Body of pancreas (tissue), 4 donors: Measurements from ENCODE around the gene TM7SF3. TPM values are rescaled to one million over a fixed set of nuclear protein-coding genes. Genes with fewer than 3 reads are reported as not detected.
"Not testable (repeated sequence)": the region's sequence is repeated elsewhere in the genome, so short reads cannot be mapped to it uniquely, and the experiment has no call there.

Experiments used
- ATAC-seq: fragments of 150-250 bp; one replicate; pipeline ENCODE4 v1.9.1; 2016
- DNase-seq, 4 donors: peaks; one replicate each; pipeline ENCODE4 v3.0.0-alpha.2; 2019
- H3K27ac ChIP-seq, 4 donors: fragments of 200-600 bp; sonication (generic); 1 replicate in 3 of 4; 2 replicates in 1 of 4; pipeline versions ENCODE4 v1.5.1 to v1.6.1; 2016 to 2019; ENCODE audit warnings: mild to moderate bottlenecking in 1 of 4, mixed read lengths in 1 of 4, moderate library complexity in 1 of 4
- H3K27me3 ChIP-seq, 2 donors: fragments of 200-600 bp; sonication (generic); one replicate each; pipeline ENCODE4 v1.6.0; 2016; ENCODE audit warnings: mild to moderate bottlenecking in 1 of 2
- H3K36me3 ChIP-seq, 2 donors: fragments of 200-600 bp; sonication (generic); replicated peaks in 1 of 2; 2 replicates each; pipeline ENCODE4 v1.5.1; 2016; ENCODE audit warnings: low read depth in 2 of 2; ENCODE audit not compliant: insufficient read depth in 1 of 2
- H3K4me1 ChIP-seq: fragments of 200-600 bp; sonication (generic); one replicate; pipeline ENCODE4 v1.6.0; 2016
- H3K4me3 ChIP-seq, 2 donors: fragments of 200-600 bp; sonication (generic); 1 replicate in 1 of 2; 2 replicates in 1 of 2; pipeline ENCODE4 v1.5.1; 2016 to 2019
- H3K9me3 ChIP-seq, 3 donors: fragments of 200-600 bp; sonication (generic); 1 replicate in 2 of 3; 2 replicates in 1 of 3; pipeline ENCODE4 v1.5.1; 2016
- CTCF ChIP-seq, 7 experiments: fragments of 450-650 bp in 4 of 7; fragments of 200-600 bp in 3 of 7; sonication (generic) in 3 of 7; IDR thresholded peaks; one replicate each; pipeline ENCODE4 v1.5.1; 2016 to 2019; ENCODE audit warnings: antibody characterized with exemption in 7 of 7
- POLR2A ChIP-seq, 3 donors: fragments of 450-650 bp; IDR thresholded peaks; one replicate each; pipeline ENCODE4 v1.6.1; 2016; ENCODE audit warnings: antibody characterized with exemption in 3 of 3, mild to moderate bottlenecking in 2 of 3
- WGBS, 2 donors: methylation state at CpG; one replicate each; pipeline ENCODE4 v1.1.5; 2017; 5-methylcytosine and 5-hydroxymethylcytosine counted together
- intact Hi-C: fragments of 100-400 bp; cut with DNase I; formaldehyde crosslinking; loops from one replicate; pipeline ENCODE4 v1.15.1; 2023
- total RNA-seq, 2 donors: library from RNA; depleted of rRNA; stranded (reverse); fragments of >200 nt; gene quantifications; one replicate each; pipeline ENCODE4 v1.1.0, GENCODE V29; 2016

TM7SF3 gene
- total RNA-seq, 2 donors from 2014 or later = 55.0 to 113 TPM

- DNase-seq = no peak
- no peaks in the 10 kb centered on the region for H3K27me3 ChIP-seq
- no peak for ATAC-seq
- H3K36me3 ChIP-seq = no peaks in the 10 kb centered on the region
- intact Hi-C loops = no loop called here
- no peak overlapping the region for H3K4me3 ChIP-seq
- H3K9me3 ChIP-seq = no peaks in the 10 kb centered on the region
- TF ChIP-seq CTCF (IDR thresholded peaks at IDR 0.05) (no peak), POLR2A (IDR thresholded peaks at IDR 0.05) (no peak)
- 48 to 67% methylated on average over 3 of the region's 3 CpGs for WGBS, 2 donors
- no peaks in the 10 kb centered on the region for H3K4me1 ChIP-seq
- no peak overlapping the region for H3K27ac ChIP-seq
Observed at GRCh38 chr12:27057543-27057942, 43.4 kb upstream of the TM7SF3 start.

GRCh38 chr12:27055966-27056365 is 41.8 kb upstream of the TM7SF3 start:
- Histone ChIP-seq H3K9me3 (no peaks in the 10 kb centered on the region), H3K36me3 (no peaks in the 10 kb centered on the region), H3K27me3 (no peaks in the 10 kb centered on the region), H3K27ac (no peak overlapping the region), H3K4me1 (no peaks in the 10 kb centered on the region), H3K4me3 (no peak overlapping the region)
- no peak for ATAC-seq
- no peak for DNase-seq
- intact Hi-C loops = no loop called here
- 80 to 82% methylated on average over 7 of the region's 7 CpGs for WGBS, 2 donors
- no peak for TF ChIP-seq POLR2A (IDR thresholded peaks at IDR 0.05)
- TF ChIP-seq CTCF (IDR thresholded peaks at IDR 0.05) = no peak

GRCh38 chr12:27052742-27053141 is 38.6 kb upstream of the TM7SF3 start:
- no peak overlapping the region for H3K4me3 ChIP-seq
- no peak for TF ChIP-seq CTCF (IDR thresholded peaks at IDR 0.05)
- TF ChIP-seq POLR2A (IDR thresholded peaks at IDR 0.05) = no peak
- 98 to 100% methylated on average over 3 of the region's 3 CpGs for WGBS, 2 donors
- ATAC-seq (no peak), DNase-seq (no peak)
- no peaks in the 10 kb centered on the region for H3K27me3 ChIP-seq
- intact Hi-C loops = no loop called here
- no peaks in the 10 kb centered on the region for H3K9me3 ChIP-seq
- H3K4me1 ChIP-seq = no peaks in the 10 kb centered on the region
- no peak overlapping the region for H3K27ac ChIP-seq
- H3K36me3 ChIP-seq = no peaks in the 10 kb centered on the region

- no peaks in the 10 kb centered on the region for H3K9me3 ChIP-seq
- H3K36me3 ChIP-seq = no peaks in the 10 kb centered on the region
- WGBS, 2 donors = 98 to 100% methylated on average over 1 of the region's 1 CpG
- H3K27me3 ChIP-seq = no peaks in the 10 kb centered on the region
- DNase-seq (no peak), ATAC-seq (no peak)
- no peak overlapping the region for H3K27ac ChIP-seq
- TF ChIP-seq CTCF (IDR thresholded peaks at IDR 0.05) (no peak), POLR2A (IDR thresholded peaks at IDR 0.05) (no peak)
- no peaks in the 10 kb centered on the region for H3K4me1 ChIP-seq
- no peak overlapping the region for H3K4me3 ChIP-seq
- intact Hi-C loops = no loop called here
Observed at GRCh38 chr12:27052176-27052575, 38.0 kb upstream of the TM7SF3 start.

- ATAC-seq (no peak), DNase-seq (no peak)
- Histone ChIP-seq H3K4me1 (no peaks in the 10 kb centered on the region), H3K36me3 (no peaks in the 10 kb centered on the region), H3K4me3 (no peak overlapping the region), H3K9me3 (no peaks in the 10 kb centered on the region), H3K27me3 (no peaks in the 10 kb centered on the region), H3K27ac (no peak overlapping the region)
- WGBS, 2 donors = 83 to 89% methylated on average over 4 of the region's 4 CpGs
- intact Hi-C loops = no loop called here
- no peak for TF ChIP-seq POLR2A (IDR thresholded peaks at IDR 0.05)
Observed at GRCh38 chr12:27048822-27049752, 34.9 kb upstream of the TM7SF3 start.

GRCh38 chr12:27042018-27042417 is 27.8 kb upstream of the TM7SF3 start:
- H3K27me3 ChIP-seq, DNase-seq, H3K4me3 ChIP-seq, H3K4me1 ChIP-seq, intact Hi-C loops, H3K27ac ChIP-seq, H3K9me3 ChIP-seq, H3K36me3 ChIP-seq, ATAC-seq: not testable (repeated sequence)
- 91 to 95% methylated on average over 1 of the region's 1 CpG for WGBS, 2 donors

- H3K4me1 ChIP-seq, H3K36me3 ChIP-seq, H3K4me3 ChIP-seq, H3K27me3 ChIP-seq, ATAC-seq, intact Hi-C loops, H3K27ac ChIP-seq, DNase-seq, H3K9me3 ChIP-seq: not testable (repeated sequence)
- WGBS, 2 donors = 87 to 97% methylated on average over 2 to 4 of the region's 4 CpGs
Observed at GRCh38 chr12:27040637-27041036, 26.5 kb upstream of the TM7SF3 start.
